TTC549 (cell line): ENCODE data around the gene GALC.

Experiments used
- FAIRE-seq: peaks from 2 replicates; lab custom pipeline; 2012; peaks lifted over from hg19 to GRCh38; lab: Jason Lieb, UNC

The GALC gene

DNA sequence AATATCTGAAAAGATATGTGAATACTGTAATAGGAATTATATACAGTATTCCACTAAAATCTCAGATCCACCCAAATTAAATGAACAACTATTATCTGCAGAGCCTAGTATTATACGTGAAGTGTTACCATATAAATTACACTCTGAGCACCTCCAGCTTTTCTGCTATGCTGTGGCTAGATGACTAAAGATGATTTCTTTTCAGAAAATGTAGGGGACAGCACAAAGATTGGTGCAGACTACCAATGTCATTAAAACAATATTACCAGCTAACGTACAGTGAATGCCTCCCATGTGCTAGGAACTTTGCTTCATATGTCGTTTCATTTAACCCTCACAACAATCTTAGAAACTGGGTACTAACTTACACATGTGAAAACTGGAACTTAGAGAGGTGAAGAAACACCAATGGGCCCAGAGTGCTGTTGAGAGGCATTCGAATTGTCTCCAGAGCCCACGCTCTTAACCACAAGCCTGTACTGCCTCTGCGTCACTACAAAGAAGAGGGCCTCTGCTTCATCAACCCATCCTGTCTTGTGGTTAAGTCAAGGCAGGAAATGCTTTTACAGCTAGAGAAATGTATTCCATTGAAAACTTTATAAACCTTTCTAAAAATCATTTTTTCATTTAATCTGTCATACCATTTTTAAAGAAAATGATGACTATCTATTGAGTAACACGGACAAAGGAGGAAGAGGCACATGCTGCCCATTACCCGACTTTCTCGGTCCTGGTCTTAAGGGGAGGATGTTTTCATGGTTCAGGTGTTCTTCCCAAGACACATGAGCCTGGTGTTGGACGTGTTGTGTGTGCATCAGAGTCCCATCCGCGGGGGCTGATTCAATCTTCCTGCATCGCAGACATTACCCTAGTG lies 13.2 kb upstream of the GALC start:
- FAIRE-seq: no peak

DNA sequence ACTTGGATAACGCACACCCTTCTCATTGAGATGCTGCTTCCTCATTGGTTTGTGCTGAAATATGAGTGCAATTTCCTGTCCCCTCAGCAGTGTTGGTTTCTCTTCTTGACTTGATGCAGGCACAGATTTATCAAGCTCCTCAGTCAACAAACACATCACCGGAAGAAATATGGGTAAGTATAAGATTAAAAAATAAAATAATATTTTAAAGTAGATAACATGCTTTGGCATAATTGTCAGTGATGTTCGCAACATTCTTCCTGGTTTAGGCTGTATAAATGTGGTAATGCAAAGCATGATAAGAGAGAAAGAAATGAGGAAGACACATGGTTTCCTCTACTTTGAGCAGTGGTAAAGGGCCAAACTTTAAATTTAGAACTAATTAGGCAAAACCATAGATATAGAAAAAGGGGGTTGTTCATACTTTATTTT lies 12.1 kb upstream of the GALC start, which contains the start of gene GPR65:
Gene GPR65 (plus strand): TSS at position 86 of the 432 bp plus-strand sequence. CDS start 5,713 bp downstream, outside the sequence.
- FAIRE-seq: no peak

- no peak for FAIRE-seq
Measured at GRCh38 chr14:88004506-88005036, 11.6 kb upstream of the GALC start.

GRCh38 chr14:88003425-88003824 lies 10.4 kb upstream of the GALC start:
- FAIRE-seq: no peak

GRCh38 chr14:88002421-88003075 lies 9.6 kb upstream of the GALC start:
- FAIRE-seq: no peak

GRCh38 chr14:87999277-87999676 lies 6.3 kb upstream of the GALC start:
- FAIRE-seq: no peak

DNA sequence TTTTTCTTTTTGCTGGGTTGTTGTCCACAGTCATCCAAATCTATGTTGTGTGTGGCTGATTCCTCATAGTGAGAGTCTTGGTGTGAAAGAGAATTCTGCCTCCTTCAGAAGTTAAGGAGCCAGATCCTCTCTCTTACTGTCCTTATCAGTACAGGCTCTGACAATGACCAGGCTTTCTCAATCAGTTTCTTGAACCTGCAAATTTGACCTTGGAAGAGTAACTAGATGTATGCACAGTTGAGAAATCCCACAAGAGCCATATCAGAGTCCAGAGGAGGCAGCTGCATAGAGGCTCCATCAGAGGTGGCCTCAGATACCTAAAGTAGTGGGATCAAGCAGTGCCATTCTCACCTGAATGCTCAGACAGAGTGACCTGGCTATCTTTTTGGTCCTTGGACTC lies 5.5 kb upstream of the GALC start:
- no peak for FAIRE-seq

DNA sequence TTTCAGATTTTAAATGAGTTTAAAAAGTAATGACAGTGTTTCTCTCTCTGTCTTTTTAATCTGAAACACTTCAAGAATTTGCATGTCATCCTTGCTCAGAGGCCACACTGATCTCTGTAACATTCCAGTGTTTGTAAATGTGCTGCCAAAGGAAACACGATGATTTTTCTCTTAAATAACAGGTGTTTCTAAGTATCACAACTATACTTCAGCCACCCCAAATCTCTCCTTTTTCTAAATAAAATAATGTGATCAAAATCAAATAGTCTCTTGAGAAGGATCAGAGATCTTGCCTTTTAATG lies 3.3 kb upstream of the GALC start:
- no peak for FAIRE-seq

GRCh38 chr14:87995500-87996290 lies 2.7 kb upstream of the GALC start:
- FAIRE-seq: no peak

DNA sequence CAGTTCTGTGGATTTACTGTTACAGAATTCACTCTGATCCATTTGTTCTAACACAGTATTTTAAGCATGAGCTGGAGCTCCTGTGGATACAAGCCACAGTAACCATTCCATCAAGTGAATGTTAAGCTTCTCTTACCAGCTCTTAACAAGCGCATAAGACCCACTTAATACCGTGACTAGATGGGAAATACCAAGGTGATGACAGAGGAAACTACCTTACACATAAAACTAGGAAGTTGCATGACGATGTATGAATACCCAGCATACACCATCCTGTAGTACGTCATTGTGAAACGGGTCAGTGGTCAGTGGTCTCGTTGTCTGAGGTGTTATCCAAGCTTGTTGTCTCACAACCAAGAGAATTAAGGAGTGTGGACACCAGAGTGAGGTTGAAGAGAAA lies 2.0 kb upstream of the GALC start:
- FAIRE-seq: no peak

DNA sequence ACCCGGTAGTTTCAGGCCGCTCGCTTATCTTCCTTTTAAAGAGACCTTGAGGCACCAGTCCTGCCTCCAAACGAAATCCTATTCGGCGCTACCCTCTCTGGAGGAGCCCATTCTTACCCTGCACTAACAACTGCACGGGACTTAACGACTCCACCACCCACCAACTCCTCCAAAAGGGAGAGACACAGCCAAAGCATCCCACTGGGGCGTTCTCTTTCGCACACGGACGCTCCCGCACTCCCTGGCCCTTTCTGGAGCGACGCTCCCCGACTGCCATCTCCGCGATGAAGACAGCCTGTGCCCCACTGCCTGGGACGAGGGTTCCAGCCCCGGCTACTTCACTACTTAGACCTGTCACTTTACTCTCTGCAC lies 650 bp downstream of the GALC start:
- FAIRE-seq: no peak

GRCh38 chr14:87990682-87991081 lies 2.3 kb downstream of the GALC start:
- no peak for FAIRE-seq

- FAIRE-seq: no peak
Measured at GRCh38 chr14:87989956-87990299, 3.1 kb downstream of the GALC start.

DNA sequence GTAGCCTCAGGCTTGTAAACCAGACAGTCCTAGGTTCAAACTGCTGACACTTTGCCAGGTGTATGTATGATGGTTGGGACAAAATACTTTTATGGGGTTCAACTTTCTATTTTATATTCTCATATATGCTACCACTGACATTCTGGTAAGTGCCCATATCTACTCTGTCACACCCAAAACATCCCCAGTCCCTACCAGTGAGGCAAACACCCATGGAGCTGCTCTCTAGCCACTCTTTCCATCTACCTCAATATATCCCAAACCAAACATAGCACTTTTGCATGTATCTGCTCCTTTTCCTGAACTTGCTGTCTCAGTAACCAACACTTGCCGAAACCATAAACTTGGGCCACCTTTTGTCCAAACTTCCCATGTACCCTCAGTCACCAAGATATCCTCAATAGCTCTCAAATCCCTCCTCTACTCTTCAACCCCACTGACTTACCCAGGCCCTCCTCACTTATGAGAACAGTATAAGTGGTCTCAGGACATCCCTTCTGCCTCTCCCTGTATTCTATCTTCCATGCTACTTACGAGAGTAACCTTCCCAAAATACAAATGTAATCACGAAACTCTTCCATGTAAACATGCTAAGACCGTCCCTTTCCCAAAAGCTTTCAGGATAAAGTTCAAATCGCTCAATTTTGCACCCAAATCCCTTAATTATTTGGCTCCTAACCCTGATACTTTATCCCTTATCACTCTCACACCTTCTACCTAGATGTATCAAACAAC lies 3.6 kb downstream of the GALC start:
- no peak for FAIRE-seq

DNA sequence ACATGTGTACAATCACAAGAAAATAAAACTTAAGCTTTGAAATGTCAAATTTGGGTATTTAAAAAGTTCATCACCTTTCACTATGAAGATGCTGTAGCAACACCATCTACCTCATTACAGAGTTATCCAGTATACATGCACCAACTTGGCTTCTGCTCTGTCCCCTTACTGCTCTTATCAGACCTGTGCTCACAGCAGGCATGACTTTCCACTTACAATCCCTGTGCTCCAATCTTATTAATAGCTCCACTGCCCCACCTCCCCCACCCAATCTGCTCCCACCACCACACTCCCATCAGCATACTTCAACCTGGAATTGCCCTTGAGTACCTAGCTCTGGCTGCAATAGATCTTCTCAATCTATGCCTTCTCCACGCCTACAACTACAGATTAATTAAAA lies 13.3 kb downstream of the GALC start:
- no peak for FAIRE-seq

DNA sequence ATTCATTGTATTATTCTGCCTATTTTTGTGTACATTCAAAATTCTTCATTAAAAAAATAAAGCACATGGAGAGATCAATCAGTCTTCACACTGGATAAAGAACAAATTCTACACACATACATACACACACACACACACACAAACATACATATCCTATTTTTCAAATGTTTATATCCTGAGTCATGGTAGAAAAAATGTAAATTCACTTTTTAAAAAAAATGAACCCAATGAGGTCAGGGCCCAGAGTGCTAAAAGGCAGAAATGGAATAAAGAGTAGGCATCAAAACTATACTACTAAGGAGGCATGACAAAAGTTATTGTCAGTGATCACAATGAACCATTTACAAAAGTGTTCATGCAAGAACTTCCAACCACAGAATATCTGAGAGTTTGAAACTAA lies 17.3 kb downstream of the GALC start:
- FAIRE-seq: no peak

DNA sequence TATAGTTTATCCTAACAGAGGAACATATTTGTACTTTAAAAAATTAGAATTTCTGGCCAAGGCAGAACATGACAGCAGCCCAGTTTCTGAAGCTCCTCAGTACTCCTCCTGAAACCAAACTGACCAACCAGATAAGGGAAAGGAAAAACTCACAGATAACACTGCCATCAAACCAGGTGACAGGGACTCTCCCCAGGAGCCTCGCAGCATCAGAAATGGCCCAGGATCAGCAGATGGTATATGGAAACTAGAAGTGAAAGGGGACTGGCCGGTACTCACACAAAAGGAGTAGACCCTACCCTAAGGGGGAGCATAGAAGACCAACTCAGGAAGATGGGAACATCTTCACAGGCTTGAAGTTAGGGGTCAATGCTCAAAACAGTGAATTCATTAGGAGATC lies 22.0 kb downstream of the GALC start:
- FAIRE-seq: no peak

DNA sequence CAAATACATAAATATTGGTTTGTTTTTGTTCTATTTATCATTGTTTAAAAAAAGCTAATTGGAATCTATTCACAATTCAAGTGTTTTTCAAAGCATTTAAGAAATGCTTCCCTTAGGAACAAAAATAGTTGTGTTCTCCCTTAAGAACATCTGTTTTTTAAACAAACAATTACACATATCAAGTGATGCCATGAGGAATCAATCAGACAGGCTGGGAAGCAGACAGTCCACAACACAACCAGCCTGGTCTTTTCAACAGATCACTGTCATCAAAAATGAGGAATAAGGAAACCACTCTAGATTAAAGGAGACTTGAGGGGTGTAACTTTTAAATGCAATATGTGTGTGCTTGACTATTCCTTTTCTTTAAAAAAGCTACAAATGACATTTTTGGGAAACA lies 25.5 kb downstream of the GALC start:
- no peak for FAIRE-seq

- FAIRE-seq: no peak
Measured at GRCh38 chr14:87966816-87967215, 26.2 kb downstream of the GALC start.

- FAIRE-seq: no peak
Measured at GRCh38 chr14:87961246-87961645, 31.7 kb downstream of the GALC start.

DNA sequence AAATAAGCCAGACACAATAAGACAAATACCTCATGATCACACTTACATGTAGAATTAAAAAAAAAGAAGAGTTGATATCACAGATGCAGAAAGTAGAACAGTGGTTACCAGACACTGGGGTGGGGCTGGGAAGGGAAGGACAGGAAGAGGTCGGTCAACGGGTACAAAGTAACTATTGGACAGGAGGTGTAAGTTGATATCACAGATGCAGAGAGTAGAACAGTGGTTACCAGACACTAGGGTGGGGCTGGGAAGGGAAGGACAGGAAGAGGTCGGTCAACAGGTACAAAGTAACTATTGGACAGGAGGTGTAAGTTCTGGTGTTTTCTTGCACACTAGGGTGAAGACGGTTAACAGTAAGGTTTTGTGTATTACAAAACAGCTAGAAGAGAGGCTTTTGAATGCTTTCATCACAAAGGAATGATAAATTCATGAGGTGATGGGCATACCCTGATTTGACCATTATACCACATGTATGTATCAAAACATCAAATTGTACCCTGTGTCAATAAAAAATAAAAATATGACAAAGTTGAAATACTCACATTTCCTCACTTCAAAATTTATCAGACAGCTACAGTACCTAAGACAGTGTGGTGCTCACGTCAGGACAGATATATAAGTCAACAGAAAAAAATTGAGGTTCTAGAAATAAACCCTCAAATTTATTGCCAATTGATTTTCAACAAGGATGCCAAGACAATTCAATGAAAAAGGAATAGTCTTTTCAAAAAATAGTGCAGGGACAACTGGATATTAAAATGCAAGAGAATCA lies 32.8 kb downstream of the GALC start:
- no peak for FAIRE-seq

DNA sequence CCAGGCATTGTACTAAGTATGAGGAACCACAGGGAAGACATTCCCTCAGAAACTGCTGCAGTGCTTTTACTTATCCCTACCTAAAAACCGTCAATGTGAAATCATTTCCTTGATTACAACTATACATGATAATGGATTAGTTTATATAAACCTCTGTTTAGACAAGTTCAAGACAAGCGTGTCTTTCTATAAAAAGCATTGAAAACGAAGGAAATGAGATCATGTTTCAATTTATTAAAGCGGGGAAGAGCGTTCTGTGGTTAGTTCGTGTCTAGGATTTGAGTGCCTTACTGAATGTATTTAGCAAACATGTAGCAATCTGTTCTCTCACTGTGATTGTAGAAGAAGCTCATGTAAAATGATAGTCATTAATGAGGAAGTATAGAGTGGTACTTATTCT lies 37.5 kb downstream of the GALC start:
- no peak for FAIRE-seq
